ENCODE results near the gene NLE1.

NLE1 gene

DNA sequence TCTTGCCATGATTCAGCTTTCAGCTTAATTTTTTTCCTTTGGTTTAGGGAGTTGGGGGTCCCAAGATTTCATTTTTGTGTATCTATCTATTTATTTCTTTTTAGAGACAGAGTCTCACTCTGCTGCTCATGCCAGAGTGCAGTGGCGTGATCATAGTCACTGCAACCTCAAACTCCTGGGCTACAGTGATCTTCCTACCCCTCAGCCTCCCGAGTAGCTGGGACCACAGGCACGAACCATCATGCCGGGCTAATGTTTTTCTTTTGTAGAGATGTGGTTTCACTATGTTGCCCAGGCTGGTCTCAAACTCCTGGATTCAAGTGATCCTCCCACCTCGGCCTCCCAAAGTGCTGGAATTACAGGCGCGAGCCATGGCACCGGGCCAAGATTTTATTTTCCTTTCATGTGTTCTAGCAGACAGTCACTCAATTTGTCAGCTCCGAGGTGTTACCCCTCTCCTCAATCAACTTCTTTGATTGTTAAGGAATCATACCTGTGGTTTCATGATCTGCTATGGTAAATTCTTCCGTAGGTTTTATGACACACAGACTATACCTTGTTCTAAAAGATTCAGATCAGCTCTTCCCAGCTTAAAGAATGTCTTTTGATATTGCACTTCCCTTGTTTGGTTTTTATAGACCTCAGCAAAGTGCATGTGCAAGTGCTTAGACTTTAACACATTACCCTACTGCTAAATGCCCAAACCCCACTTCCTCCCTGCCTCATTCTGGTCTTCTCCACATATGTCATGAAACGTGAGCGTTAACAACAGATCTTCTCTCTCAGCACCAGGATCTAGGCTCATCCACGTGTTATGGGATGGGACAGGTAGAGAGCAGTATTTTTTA, 18.5 kb upstream of the NLE1 start:
- Histone ChIP-seq H3F3A (ENCODE audit: low read depth) (no peaks in the 10 kb centered on the region), H4K20me1 (ENCODE audit: insufficient read depth, low read length, poor library complexity, severe bottlenecking) (no peaks in the 10 kb centered on the region), H2AFZ (ENCODE audit: low read length) (no peak overlapping the region), H3K79me2 (ENCODE audit: insufficient read depth, low read length) (no peaks in the 10 kb centered on the region), H3K4me2 (ENCODE audit: low read depth, low read length, poor library complexity, severe bottlenecking) (peak overlapping the region; percentile 64), H3K4me1 (ENCODE audit: insufficient read depth, low read length, poor library complexity, severe bottlenecking) (peaks cover 22% of the 10 kb centered on the region), H3K27me3 (ENCODE audit: insufficient read depth, low read length, poor library complexity, severe bottlenecking) (no peaks in the 10 kb centered on the region), H3K36me3 (ENCODE audit: insufficient read depth, low read length) (no peaks in the 10 kb centered on the region), H3K9me3 (ENCODE audit: insufficient read depth, low read depth, low read length) (no peaks in the 10 kb centered on the region), H3K4me3 (ENCODE audit: low read length, poor library complexity, severe bottlenecking) (peak overlapping the region; percentile 43), H3K9ac (ENCODE audit: low read depth, low read length, poor library complexity, severe bottlenecking) (no peak overlapping the region), H3K9me2 (replicated peaks; ENCODE audit: low read depth, low read length) (no peaks in the 10 kb centered on the region)
- no peak for TF ChIP-seq EZH2phosphoT487 (IDR thresholded peaks at IDR 0.05; ENCODE audit: borderline replicate concordance)
- TF ChIP-seq, protein P1, sequence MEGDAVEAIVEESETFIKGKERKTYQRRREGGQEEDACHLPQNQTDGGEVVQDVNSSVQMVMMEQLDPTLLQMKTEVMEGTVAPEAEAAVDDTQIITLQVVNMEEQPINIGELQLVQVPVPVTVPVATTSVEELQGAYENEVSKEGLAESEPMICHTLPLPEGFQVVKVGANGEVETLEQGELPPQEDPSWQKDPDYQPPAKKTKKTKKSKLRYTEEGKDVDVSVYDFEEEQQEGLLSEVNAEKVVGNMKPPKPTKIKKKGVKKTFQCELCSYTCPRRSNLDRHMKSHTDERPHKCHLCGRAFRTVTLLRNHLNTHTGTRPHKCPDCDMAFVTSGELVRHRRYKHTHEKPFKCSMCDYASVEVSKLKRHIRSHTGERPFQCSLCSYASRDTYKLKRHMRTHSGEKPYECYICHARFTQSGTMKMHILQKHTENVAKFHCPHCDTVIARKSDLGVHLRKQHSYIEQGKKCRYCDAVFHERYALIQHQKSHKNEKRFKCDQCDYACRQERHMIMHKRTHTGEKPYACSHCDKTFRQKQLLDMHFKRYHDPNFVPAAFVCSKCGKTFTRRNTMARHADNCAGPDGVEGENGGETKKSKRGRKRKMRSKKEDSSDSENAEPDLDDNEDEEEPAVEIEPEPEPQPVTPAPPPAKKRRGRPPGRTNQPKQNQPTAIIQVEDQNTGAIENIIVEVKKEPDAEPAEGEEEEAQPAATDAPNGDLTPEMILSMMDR (conservative IDR thresholded peaks at IDR 0.05; ENCODE audit: low read length) = no peak

DNA sequence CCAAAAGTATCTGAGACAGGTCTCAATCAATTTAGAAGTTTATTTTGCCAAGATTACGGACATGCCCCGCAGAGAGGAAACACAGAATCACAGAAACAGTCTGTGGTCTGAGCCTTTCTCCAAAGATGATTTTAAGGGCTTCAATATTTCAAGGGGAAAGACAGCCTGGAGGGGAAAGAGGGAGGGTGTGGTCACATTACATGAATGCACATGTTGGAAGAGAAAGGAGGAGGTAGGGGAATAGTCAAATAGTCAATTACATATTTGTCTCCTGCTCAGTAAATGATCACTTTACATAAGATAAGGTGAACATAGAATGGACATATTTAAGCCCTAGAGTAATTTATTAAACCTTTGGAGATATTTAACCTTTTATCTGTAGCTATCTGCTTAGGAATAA, 17.8 kb upstream of the NLE1 start:
- H3K27me3 ChIP-seq (ENCODE audit: insufficient read depth, low read length, poor library complexity, severe bottlenecking) = no peaks in the 10 kb centered on the region
- no peaks in the 10 kb centered on the region for H3F3A ChIP-seq (ENCODE audit: low read depth)

GRCh38 chr17:35155246-35155645, 13.1 kb upstream of the NLE1 start:
- Histone ChIP-seq H3K79me2 (ENCODE audit: insufficient read depth, low read length) (no peaks in the 10 kb centered on the region), H3K4me1 (ENCODE audit: insufficient read depth, low read length, poor library complexity, severe bottlenecking) (peaks cover 3% of the 10 kb centered on the region), H3K9me3 (ENCODE audit: insufficient read depth, low read depth, low read length) (no peaks in the 10 kb centered on the region), H3K27me3 (ENCODE audit: insufficient read depth, low read length, poor library complexity, severe bottlenecking) (peaks cover 7% of the 10 kb centered on the region), H3K9ac (ENCODE audit: low read depth, low read length, poor library complexity, severe bottlenecking) (no peak overlapping the region), H3K9me2 (replicated peaks; ENCODE audit: low read depth, low read length) (no peaks in the 10 kb centered on the region), H3K4me2 (ENCODE audit: low read depth, low read length, poor library complexity, severe bottlenecking) (no peak overlapping the region), H3K36me3 (ENCODE audit: insufficient read depth, low read length) (no peaks in the 10 kb centered on the region), H2AFZ (ENCODE audit: low read length) (no peak overlapping the region), H3F3A (ENCODE audit: low read depth) (no peaks in the 10 kb centered on the region), H4K20me1 (ENCODE audit: insufficient read depth, low read length, poor library complexity, severe bottlenecking) (no peaks in the 10 kb centered on the region), H3K4me3 (ENCODE audit: low read length, poor library complexity, severe bottlenecking) (no peak overlapping the region)
- TF ChIP-seq EZH2phosphoT487 (IDR thresholded peaks at IDR 0.05; ENCODE audit: borderline replicate concordance) = no peak
- TF ChIP-seq, protein P1 (conservative IDR thresholded peaks at IDR 0.05; ENCODE audit: low read length) = no peak

More for the DNA sequence above, 17.8 kb upstream of the NLE1 start:
- Histone ChIP-seq H3K4me2 (ENCODE audit: low read depth, low read length, poor library complexity, severe bottlenecking) (peak overlapping the region; percentile 64), H3K4me3 (ENCODE audit: low read length, poor library complexity, severe bottlenecking) (no peak overlapping the region), H4K20me1 (ENCODE audit: insufficient read depth, low read length, poor library complexity, severe bottlenecking) (no peaks in the 10 kb centered on the region), H3K4me1 (ENCODE audit: insufficient read depth, low read length, poor library complexity, severe bottlenecking) (peaks cover 22% of the 10 kb centered on the region), H3K79me2 (ENCODE audit: insufficient read depth, low read length) (no peaks in the 10 kb centered on the region), H3K9ac (ENCODE audit: low read depth, low read length, poor library complexity, severe bottlenecking) (no peak overlapping the region), H3K9me2 (replicated peaks; ENCODE audit: low read depth, low read length) (no peaks in the 10 kb centered on the region), H3K36me3 (ENCODE audit: insufficient read depth, low read length) (no peaks in the 10 kb centered on the region), H2AFZ (ENCODE audit: low read length) (no peak overlapping the region), H3K9me3 (ENCODE audit: insufficient read depth, low read depth, low read length) (no peaks in the 10 kb centered on the region)
- TF ChIP-seq, protein P1 (conservative IDR thresholded peaks at IDR 0.05; ENCODE audit: low read length) = no peak
- TF ChIP-seq EZH2phosphoT487 (IDR thresholded peaks at IDR 0.05; ENCODE audit: borderline replicate concordance) = no peak

All from Loucy (cell line).